Measurements from ENCODE around the gene MALAT1. TPM values are rescaled to one million over a fixed set of nuclear protein-coding genes. Genes with fewer than 3 reads are reported as not detected.
A peak's percentile ranks its signal among the peaks of the same experiment; 100 is the strongest.

The MALAT1 gene
- total RNA-seq, 1 experiment from 2014 or later = 2,040 TPM

GRCh38 chr11:65537620-65538231 is 38.9 kb downstream of the MALAT1 start:
- DNase-seq (ENCODE audit: low spot score) = no peak

GRCh38 chr11:65538232-65538914 is 39.5 kb downstream of the MALAT1 start:
- DNase-seq (ENCODE audit: low spot score) = no peak

GRCh38 chr11:65538915-65539743 is 40.3 kb downstream of the MALAT1 start:
- no peak for DNase-seq (ENCODE audit: low spot score)

- DNase-seq (ENCODE audit: low spot score) = peak; percentile 87
Measured at GRCh38 chr11:65539744-65540289, 41.0 kb downstream of the MALAT1 start.

GRCh38 chr11:65540290-65541092 is 41.6 kb downstream of the MALAT1 start:
- peak; percentile 92 for DNase-seq (ENCODE audit: low spot score)

GRCh38 chr11:65541093-65541982 is 42.5 kb downstream of the MALAT1 start:
- DNase-seq (ENCODE audit: low spot score) = peak; percentile 62

GRCh38 chr11:65542738-65543390 is 44.0 kb downstream of the MALAT1 start:
- no peak for DNase-seq (ENCODE audit: low spot score)

GRCh38 chr11:65545853-65546216 is 47.0 kb downstream of the MALAT1 start:
- DNase-seq (ENCODE audit: low spot score) = no peak

- DNase-seq (ENCODE audit: low spot score) = peak; percentile 95
Measured at GRCh38 chr11:65546217-65546958, 47.5 kb downstream of the MALAT1 start.

GRCh38 chr11:65547446-65548125 is 48.7 kb downstream of the MALAT1 start:
- no peak for DNase-seq (ENCODE audit: low spot score)

GRCh38 chr11:65548395-65548794 is 49.5 kb downstream of the MALAT1 start:
- no peak for DNase-seq (ENCODE audit: low spot score)

GRCh38 chr11:65549096-65549495 is 50.3 kb downstream of the MALAT1 start:
- DNase-seq (ENCODE audit: low spot score) = no peak

GRCh38 chr11:65551572-65552387 is 52.9 kb downstream of the MALAT1 start:
- DNase-seq (ENCODE audit: low spot score) = peak; percentile 93

- DNase-seq (ENCODE audit: low spot score) = no peak
Measured at GRCh38 chr11:65552388-65552951, 53.6 kb downstream of the MALAT1 start.

GRCh38 chr11:65553301-65554001 is 54.6 kb downstream of the MALAT1 start:
- DNase-seq (ENCODE audit: low spot score) = peak; percentile 35

GRCh38 chr11:65554057-65554818 is 55.4 kb downstream of the MALAT1 start:
- no peak for DNase-seq (ENCODE audit: low spot score)

Measured in HT-29 (cell line).